Cardiac fibroblast (primary cell): ENCODE measurements around the gene E2F7.

ENCODE experiments used
- DNase-seq, 2 donors: peaks; one replicate each; pipeline versions ENCODE4 v3.0.0 to v3.0.0-alpha.2; 2010; ENCODE audit warnings: low read depth in 2 of 2
- H3K4me3 ChIP-seq, 2 donors: replicated peaks in 1 of 2; 1 replicate in 1 of 2; 2 replicates in 1 of 2; pipeline ENCODE4 v1.5.1; 2011; ENCODE audit warnings: low read depth in 2 of 2, low read length in 2 of 2, mild to moderate bottlenecking in 2 of 2, moderate library complexity in 1 of 2
- TF ChIP-seq, protein P1 (sequence below): IDR thresholded peaks from one replicate; pipeline ENCODE4 v1.5.1; 2011; ENCODE audit warnings: low read depth, mild to moderate bottlenecking, low read length, inconsistent platforms

E2F7 gene, protein sequence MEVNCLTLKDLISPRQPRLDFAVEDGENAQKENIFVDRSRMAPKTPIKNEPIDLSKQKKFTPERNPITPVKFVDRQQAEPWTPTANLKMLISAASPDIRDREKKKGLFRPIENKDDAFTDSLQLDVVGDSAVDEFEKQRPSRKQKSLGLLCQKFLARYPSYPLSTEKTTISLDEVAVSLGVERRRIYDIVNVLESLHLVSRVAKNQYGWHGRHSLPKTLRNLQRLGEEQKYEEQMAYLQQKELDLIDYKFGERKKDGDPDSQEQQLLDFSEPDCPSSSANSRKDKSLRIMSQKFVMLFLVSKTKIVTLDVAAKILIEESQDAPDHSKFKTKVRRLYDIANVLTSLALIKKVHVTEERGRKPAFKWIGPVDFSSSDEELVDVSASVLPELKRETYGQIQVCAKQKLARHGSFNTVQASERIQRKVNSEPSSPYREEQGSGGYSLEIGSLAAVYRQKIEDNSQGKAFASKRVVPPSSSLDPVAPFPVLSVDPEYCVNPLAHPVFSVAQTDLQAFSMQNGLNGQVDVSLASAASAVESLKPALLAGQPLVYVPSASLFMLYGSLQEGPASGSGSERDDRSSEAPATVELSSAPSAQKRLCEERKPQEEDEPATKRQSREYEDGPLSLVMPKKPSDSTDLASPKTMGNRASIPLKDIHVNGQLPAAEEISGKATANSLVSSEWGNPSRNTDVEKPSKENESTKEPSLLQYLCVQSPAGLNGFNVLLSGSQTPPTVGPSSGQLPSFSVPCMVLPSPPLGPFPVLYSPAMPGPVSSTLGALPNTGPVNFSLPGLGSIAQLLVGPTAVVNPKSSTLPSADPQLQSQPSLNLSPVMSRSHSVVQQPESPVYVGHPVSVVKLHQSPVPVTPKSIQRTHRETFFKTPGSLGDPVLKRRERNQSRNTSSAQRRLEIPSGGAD

DNA sequence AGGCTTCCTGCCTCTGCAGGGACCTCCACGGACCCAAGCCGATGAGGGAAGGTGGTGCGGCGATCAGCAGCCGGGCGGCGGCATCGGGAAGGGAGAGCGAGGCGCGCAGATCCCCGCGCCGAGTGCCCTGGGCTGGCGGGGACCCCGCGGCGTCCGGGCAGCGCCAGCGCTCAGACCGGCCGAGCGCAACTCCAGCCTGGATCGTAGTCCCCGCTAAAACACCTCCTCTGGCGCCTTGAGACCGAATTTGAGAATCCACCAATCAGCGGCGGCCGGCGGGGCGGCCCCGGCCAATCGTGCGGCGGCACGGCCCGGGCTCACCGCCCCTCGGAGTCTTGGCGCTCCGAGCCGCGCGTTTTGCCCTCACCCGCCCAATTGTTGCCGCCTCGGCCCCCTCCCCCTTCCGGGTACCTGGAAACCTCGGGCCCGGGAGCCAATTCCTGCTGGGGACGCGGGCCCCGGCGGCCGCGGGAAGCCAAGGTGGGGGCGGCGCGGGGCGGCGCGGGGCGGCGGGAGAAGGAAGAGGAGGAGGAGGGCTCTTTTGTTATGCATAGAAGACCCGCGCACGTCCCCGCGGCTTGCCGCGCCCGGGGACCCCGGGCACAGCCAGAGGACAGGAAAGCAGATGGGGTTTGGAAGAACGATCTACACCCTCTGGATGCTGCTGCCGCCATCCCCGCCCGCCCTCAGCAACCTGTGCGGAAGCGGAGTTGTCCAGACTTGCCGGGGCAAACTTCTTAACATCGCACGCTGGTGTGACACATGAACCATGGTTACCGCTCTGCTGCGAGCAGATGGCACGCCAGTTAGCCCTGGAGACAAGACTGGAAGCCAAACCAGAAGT lies at the start of gene E2F7:
E2F7 (minus strand) TSS at position 209 of the 844 bp plus-strand sequence. CDS start 934 bp downstream, outside the sequence.
- peak; percentile 91 to 93 for DNase-seq
- TF ChIP-seq, protein P1, sequence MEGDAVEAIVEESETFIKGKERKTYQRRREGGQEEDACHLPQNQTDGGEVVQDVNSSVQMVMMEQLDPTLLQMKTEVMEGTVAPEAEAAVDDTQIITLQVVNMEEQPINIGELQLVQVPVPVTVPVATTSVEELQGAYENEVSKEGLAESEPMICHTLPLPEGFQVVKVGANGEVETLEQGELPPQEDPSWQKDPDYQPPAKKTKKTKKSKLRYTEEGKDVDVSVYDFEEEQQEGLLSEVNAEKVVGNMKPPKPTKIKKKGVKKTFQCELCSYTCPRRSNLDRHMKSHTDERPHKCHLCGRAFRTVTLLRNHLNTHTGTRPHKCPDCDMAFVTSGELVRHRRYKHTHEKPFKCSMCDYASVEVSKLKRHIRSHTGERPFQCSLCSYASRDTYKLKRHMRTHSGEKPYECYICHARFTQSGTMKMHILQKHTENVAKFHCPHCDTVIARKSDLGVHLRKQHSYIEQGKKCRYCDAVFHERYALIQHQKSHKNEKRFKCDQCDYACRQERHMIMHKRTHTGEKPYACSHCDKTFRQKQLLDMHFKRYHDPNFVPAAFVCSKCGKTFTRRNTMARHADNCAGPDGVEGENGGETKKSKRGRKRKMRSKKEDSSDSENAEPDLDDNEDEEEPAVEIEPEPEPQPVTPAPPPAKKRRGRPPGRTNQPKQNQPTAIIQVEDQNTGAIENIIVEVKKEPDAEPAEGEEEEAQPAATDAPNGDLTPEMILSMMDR = no peak
- peak within 1 kb of the TSS; percentile 83 to 85 for H3K4me3 ChIP-seq

DNA sequence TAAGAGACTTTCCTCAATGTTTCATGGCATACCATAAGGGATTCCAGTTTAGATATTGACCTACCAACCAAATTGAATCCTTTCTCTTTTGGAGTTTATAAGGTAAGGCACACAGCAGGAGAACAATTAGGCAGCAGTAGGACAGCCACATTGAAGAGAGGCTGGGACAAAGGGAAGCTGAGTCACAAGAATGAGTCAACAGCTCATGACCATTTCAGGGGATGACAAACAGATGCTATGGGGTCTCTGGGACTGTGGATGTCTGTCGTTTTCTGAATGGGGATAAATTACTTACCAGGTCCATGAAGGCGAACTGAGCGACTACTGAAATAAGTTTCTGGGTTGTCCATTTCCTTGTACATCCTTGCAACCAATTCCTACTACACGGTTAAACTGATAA lies 48.6 kb upstream of the E2F7 start:
- no peak overlapping the region for H3K4me3 ChIP-seq
- TF ChIP-seq, protein P1 = no peak

DNA sequence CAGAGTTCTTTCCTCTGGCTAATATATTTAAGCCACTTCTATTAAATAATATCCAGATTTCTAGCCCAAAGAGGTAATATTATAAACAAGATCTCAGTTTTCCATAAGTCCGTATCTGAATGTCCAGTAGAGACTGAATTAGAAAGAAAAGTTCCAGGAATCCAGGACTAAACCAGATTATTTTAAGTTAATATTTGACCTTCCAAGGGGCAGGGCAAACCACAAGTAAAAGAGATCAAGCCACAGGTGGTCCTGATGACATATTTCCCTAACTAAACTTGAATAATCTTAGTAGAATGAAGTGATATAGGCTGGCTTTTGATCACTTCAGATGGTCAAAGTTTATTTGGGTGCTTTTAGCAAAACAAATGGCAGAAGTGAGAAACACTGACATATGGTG lies 43.3 kb upstream of the E2F7 start:
- TF ChIP-seq, protein P1 = no peak
- DNase-seq = no peak
- no peak overlapping the region for H3K4me3 ChIP-seq

More for the DNA sequence above, 48.6 kb upstream of the E2F7 start:
- DNase-seq = peak in 1 of 2 donors; percentile 67

DNA sequence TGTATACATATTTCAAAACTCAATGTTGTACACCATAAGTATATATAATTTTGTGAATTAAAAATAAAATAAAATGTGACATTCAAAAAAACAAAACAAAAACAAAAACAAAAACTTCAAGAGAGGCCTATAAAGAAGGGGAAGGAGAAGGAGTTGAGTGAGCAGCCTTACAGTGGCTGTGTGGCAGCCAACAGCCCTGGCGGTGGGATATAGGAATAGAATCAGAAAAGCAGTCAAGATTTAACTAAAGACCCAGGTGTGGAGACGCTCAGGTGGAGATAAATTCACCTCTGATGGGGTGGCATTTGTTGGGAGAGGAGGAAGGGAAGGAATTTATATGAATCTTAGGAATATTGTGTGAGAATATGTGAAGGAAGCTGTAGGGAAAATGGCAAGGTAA lies 41.8 kb upstream of the E2F7 start:
- TF ChIP-seq, protein P1 = no peak
- no peak for DNase-seq
- no peak overlapping the region for H3K4me3 ChIP-seq

DNA sequence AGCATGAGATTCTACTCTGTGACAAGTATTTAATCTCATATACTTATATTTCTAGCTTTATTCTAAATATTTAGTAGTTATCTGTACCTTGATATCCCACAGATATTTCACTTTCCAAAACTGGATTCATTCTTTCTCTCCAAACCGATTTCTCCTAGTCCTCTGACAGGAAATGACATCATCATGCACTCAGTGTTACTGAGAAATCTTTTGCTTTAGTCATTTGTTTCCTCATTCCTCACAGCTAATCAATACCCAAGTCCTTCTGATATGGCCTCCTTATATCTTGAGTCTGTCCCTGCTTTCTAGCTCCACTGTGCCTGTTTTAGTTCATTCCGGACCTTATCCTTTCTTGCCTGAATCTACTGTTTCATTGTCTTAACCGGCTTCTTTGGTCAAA lies 39.4 kb upstream of the E2F7 start:
- DNase-seq = peak in 1 of 2 donors; percentile 67
- TF ChIP-seq, protein P1 = no peak
- H3K4me3 ChIP-seq = no peak overlapping the region

DNA sequence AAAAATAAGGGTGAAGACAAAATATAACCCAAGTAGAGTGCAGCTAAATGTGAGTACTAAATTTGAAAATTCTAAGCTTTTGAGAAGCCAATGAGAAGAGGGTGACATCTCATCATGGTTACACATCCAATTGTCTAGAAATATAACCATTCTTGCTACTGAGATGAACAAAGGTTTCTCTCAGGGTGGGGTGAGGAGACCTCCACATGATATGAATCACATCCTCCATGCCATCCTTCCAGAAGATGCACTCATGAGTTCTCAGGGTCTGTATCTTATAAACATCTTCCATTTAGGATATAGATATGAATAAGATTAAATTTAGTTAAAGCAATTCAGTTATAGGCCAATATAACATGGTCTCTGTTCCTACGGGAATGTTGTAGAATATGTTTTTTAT lies 38.9 kb upstream of the E2F7 start:
- no peak for DNase-seq
- H3K4me3 ChIP-seq = no peak overlapping the region
- TF ChIP-seq, protein P1 = no peak
